Stimulated activated CD4-positive, alpha-beta T cell treated with anti-CD3 and anti-CD28 coated beads, Interleukin-15, amount 100 ng/mL, for 1 hour (primary cell): ENCODE data around the gene DDTL.
"Not testable (repeated sequence)": the region's sequence is repeated elsewhere in the genome, so short reads cannot be mapped to it uniquely, and the experiment has no call there.

Source experiments
- DNase-seq, 2 donors: peaks; one replicate each; pipeline ENCODE4 v3.0.0-alpha.2; 2020; ENCODE audit warnings: low read depth in 1 of 2, low spot score in 1 of 2

DDTL gene

DNA sequence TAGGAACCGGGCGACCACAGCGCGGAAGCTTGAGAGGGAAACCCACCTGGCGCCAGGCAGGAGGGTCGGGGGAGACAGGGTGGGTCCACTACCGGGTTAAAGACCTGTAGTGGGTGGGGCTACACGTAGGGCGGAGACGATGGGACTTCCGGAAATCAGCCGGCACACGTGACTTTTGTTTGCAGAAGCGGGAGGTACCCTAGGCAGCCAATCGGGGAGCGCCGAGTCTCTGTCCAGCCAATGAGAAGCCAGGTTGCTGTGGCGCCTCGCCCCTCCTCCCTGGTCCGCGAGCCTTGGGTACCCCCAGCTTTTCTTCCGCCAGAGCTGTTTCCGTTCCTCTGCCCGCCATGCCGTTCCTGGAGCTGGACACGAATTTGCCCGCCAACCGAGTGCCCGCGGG lies at the start of gene DDTL:
DDTL (plus strand) TSS at position 321 of the 400 bp plus-strand sequence; CDS start at position 348, 27 bp downstream.
- DNase-seq = not testable (repeated sequence)

DNA sequence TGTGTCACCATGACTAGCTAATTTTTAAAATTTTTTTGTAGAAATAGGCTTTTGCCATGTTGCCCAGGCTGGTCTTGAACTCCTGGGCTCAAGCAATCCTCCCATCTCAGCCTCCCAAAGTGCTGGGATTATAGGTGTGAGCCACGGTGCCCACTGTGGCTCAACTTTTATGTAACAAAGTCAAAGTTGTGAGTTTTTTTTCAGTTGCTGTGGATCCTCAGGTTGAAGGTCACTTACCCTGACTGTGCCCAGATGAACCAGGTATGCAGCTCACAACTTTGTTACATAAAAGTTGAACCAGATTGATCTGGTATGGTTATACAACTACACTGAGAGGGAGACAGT lies 46.4 kb upstream of the DDTL start:
- not testable (repeated sequence) for DNase-seq

DNA sequence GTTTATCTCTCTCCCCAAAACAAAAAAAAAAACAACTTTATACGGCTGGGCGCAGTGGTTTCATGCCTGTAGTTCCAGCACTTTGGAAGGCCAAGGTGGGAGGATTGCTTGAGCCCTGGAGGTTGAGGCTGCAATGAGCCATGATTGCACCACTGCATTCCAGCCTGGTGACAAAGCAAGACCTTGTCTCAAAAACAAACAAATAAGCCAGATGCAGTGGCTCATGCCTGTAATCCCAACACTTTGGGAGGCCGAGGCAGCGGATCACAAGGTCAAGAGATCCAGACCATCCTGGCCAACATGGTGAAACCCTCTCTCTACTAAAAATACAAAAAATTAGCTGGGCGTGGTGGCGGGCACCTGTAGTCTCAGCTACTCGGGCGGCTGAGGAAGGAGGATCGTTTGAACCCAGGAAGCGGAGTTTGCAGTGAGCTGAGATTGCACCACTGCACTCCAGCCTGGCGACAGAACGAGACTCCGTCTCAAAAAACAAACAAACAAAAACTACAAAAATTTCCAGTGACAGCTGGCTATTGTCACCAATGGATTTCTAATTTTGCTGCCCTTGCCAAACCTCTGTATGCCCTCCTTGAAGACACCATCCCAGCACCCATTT lies 45.0 kb upstream of the DDTL start:
- not testable (repeated sequence) for DNase-seq

DNA sequence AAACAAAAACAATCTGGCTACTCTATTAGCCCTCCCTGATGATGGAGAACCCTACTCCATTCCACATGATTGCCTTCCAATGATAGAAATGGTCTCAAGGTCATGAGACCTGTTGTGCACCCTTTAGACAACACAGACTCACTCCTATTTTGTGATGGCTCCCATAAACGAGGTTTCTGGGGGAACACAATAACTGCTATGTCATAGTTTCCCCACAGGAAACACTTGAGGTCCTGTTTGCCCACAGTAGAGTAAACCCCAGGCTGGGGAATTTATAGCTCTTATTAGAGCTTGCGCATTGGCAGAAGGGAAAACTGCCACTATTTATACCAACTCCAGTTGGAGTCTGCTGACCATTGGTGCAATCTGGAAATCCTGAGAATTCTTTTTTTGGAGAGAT lies 43.8 kb upstream of the DDTL start:
- DNase-seq = no peak

GRCh38 chr22:23925020-23925606 lies 41.6 kb upstream of the DDTL start:
- no peak for DNase-seq

- DNase-seq = no peak
These were observed 40.1 kb upstream of the DDTL start for GRCh38 chr22:23926561-23926960.

DNA sequence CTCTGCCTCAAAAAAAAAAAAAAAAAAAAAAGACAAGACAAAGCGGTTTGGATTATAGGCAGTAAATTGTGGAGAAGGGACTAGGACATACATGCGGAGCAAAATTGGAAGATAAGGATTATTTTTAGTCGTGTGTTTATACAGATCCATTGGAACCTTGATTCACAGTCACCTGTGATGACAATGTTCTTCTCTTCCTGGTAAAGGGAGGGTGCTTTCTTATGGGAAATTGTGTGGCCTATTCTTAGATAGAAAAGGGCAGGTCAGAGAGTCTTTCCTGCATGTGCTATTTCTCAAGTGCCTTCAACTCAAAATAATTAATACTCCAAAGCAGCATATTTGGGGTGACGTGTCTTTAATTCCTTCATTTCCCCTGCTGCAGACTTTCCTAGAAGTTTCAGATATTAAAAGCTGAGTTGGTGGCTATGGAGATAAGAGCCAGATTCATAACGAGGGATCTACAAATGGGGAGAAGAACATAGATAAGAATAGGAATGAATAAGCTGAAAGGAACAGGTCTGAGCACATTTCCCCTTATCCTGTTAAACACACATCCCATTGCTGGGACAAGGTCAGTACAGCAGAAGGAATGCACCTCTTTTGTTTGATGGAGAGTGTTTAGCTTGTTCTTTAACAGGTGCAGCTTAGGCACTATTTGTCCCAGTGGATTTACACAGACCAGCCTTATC lies 28.2 kb upstream of the DDTL start:
- DNase-seq = no peak

- DNase-seq = no peak
These were observed 27.7 kb upstream of the DDTL start for GRCh38 chr22:23939017-23939357.

DNA sequence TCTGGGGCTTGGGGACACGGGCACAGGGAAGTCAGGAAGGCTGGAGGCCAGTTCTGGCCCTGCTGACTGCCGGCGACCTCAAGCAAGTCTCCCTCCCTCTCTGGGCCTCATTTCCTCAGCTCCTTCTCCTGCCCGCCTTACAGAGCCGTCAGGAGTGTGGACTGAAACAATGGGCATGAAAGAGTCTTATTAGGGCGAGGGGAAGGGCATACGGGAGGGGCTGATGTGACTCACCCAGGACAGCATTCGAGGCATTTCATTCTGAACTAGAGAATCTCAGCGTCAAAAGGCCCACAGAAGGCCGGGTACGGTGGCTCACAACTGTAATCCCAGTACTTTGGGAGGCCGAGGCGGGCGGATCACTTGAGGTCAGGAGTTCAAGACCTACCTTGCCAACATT lies 26.5 kb upstream of the DDTL start:
- DNase-seq = not testable (repeated sequence)

DNA sequence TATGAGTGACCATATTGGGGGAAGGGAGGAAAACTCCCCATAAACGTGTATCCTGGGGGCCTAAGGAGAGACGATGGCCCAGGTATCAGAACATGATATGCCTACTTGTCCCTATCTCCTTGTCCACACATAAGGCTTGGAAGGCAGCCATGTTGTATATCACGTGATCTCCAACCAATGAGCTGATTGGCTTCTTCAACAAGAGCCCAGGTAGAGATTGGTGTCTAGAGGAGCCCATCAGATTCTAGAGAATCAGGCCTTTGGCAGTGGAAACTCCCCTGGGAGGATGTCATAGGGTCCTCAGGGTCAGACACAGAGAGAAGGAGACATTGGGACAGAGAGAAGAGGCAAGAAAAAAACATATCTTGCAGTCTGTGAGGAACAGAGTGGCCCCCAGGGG lies 19.3 kb upstream of the DDTL start:
- not testable (repeated sequence) for DNase-seq

- DNase-seq = not testable (repeated sequence)
These were observed 16.9 kb upstream of the DDTL start for GRCh38 chr22:23949764-23950163.

DNA sequence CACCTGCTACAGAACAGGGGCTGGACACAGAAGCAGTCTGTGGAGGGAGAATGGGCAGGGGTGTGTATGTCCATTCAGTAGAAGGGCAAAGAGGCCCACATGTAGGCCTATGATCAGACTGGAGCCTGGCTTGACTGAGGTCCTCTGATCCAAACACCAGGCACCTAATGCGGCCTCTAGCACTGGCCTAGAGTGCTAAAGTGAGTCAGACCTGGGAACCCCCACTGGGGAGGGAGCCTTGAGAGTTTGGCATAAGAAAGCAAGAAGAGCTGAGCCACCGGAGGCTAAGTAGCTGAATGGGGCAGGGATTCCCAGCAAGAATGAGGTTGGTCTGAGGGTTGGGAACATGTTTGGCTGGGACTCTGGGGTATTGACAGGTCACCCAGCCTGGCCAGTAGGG lies 15.3 kb upstream of the DDTL start:
- not testable (repeated sequence) for DNase-seq

DNA sequence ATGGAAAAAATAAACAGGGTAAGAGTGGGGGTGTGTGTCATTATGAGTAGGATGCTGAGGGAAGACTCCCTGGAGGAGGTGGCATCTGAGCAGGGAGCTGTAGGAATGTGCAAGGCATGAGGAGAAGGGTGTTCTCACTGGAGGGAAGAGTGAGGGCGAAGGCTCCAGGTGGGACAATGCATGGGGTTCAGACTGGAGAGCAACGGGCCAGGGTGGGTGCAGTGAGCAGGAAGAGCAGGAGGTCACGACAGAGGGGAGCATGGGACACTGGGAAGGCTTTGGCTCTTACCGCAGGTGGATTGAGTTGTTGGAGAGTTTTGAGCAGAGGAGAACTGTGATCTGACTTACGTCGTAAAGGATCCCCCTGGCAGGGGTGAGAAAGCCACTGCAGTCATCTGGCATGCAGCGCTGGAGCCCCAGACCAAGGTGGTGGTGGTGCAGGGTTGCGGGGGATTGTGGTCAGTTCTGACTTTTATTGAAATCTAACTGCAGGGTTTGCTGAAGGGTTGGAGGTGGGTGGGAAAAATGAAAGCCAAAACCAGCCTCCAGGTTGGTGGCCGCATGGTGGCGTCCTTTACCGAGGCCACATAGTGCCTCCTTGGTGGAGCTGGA lies 13.8 kb upstream of the DDTL start:
- not testable (repeated sequence) for DNase-seq

DNA sequence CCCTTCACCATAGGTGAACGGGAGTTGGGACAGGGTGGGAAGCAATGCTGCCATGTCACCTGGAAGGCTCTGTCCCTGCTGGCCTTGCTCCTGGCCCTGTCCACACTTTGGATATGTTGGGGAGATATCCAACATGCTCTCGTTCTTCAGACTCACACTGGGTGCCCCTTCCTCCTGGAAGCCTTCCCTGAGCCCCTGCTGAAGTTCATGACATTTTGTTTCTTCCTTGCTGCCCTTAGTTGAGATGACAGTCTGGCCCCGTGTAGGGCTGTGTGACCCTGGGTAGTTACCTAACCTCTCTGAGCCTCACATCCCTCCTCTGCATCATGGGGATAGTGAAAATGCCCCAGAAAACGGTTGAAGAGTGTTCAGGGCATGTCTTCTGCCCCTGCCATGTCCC lies 13.2 kb upstream of the DDTL start:
- not testable (repeated sequence) for DNase-seq

GRCh38 chr22:23954193-23954990 lies 12.3 kb upstream of the DDTL start:
- DNase-seq = not testable (repeated sequence)

DNA sequence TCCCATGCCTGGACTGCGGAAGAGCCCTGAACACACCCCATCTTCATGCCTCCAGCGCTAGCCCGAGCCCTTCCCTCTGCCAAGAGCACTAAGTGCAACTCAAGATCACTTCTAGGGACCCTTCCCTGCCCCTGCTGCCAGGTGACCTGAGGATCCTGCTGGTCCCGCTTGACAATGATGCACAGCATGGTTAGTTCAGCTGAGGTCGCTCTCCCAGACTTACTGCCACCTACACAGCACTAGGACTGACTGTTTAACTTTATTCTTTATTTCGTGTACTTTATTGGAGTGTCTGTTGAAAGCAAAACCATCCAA lies 11.7 kb upstream of the DDTL start:
- not testable (repeated sequence) for DNase-seq

DNA sequence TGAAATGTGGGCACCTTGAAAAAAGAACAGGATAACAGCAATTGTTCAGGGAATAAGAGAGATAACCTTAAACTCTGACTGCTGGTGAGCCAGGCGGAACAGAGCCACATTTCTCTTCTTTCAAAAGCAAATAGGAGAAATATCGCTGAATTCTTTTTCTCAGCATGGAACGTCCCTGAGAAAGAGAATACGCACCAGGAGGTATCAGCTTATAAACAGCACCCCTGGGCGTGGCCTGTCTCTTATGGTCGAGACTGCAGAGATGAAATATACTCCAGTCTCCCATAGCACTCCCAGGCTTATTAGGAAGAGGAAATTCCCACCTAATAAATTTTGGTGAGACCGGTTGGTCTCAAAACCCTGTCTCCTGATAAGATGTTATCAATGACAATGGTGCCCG lies 10.8 kb upstream of the DDTL start:
- not testable (repeated sequence) for DNase-seq

GRCh38 chr22:23956301-23956900 lies 10.3 kb upstream of the DDTL start:
- peak; percentile 50 to 56 for DNase-seq

GRCh38 chr22:23961084-23961771 lies 5.5 kb upstream of the DDTL start, which contains the start of gene GSTT2B:
Gene GSTT2B, minus strand, starts transcription at chr22:23961195. Its CDS starts 64 bp downstream, at chr22:23961131.
- DNase-seq = not testable (repeated sequence)

GRCh38 chr22:23966094-23966493 lies 594 bp upstream of the DDTL start:
- DNase-seq = not testable (repeated sequence)
